Measurements from ENCODE around the gene THSD4. TPM values are rescaled to one million over a fixed set of nuclear protein-coding genes. Genes with fewer than 3 reads are reported as not detected.

THSD4 gene
- not detected for total RNA-seq
- polyA plus RNA-seq (2013, experiment 1 of 2), result not detected
- polyA plus RNA-seq (2013, experiment 2 of 2), result 0.97 TPM
- total RNA-seq, result 0 to 0.24 (median 0) reads per million in 172 experiments

DNA sequence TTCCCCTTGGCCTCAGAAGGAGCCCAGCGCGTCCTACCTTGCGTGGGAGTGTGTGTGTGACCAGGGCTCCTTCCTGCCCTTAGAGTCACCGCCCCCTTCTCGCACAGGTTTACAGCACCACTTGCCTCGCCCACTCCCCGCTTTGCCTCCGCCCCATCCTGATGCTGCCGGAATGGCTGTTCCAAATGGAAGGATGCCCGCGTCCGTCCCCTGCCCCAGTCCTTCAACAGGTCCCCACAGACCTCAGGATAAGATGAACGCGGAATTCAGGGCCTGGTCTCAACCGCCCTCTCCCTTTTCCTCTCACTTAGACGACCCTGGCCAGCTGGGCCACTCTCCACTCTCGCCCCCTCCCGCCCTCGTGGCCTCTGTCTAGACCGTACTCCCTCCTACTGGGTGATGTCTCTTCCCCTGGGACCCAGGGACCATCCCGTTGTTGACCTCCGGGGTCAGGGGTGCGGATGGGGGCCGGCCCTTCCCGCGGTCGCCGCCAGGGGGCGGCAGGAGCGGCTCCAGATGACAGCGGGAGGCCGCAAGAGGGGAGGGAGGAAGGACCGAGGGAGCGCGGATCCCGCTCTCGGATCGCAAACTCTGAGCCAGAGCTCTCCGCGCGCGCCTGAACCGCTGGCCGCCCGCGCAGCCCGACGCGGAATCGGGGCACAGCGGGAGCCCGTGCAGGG, at the start of gene THSD4:
TSS of gene THSD4 (plus strand) at position 585 of the 680 bp plus-strand sequence.
- H3K27me3 ChIP-seq (ENCODE audit: control insufficient read depth in 1 of 2, insufficient read depth in 2 of 2, low read length in 2 of 2), result peaks cover 21 to 37% of the 10 kb centered on the region in 2 experiments
- Mint-ChIP-seq H3K4me1 (ENCODE audit: low read depth) (peaks cover 8% of the 10 kb centered on the region), H3K27me3 (peaks cover 70% of the 10 kb centered on the region), H3K36me3 (ENCODE audit: low read depth) (no peaks in the 10 kb centered on the region), H3K4me3 (peak within 1 kb of the TSS; percentile 66), H3K9me3 (no peaks in the 10 kb centered on the region), H3K27ac (no peak within 1 kb of the TSS)
- intact Hi-C loops (cut with DNase I, micrococcal nuclease), result loop anchor here (2.0 kb wide), 2 partner anchors 326 to 328 kb away; no protein-coding TSS in a partner anchor
- no peak within 1 kb of the TSS for H3K4me3 ChIP-seq (ENCODE audit: low read length)
- peaks cover 11% of the 10 kb centered on the region for H3K4me1 ChIP-seq (ENCODE audit: insufficient read depth, low read length)
- DNase-seq, result peak; percentile 5 to 71 (median 40)
- no peaks in the 10 kb centered on the region for H3K36me3 ChIP-seq (ENCODE audit: insufficient read depth, low read length)
- peak; percentile 68 for TF ChIP-seq CTCF (IDR thresholded peaks at IDR 0.05)
- POLR2A ChIA-PET, result no interaction called here
- peak; percentile 70 for ATAC-seq (ENCODE audit: poor library complexity)
- peaks cover 0 to 4% of the 10 kb centered on the region in 2 experiments for H3K9me3 ChIP-seq (ENCODE audit: control insufficient read depth in 1 of 2, insufficient read depth in 1 of 2, low read length in 2 of 2)
- H3K27ac ChIP-seq (ENCODE audit: low read depth in 1 of 2, low read length in 2 of 2), result no peak within 1 kb of the TSS
- CTCF ChIA-PET, result no interaction called here

- ATAC-seq (ENCODE audit: poor library complexity) (no peak), DNase-seq (no peak)
- Histone ChIP-seq H3K4me3 (ENCODE audit: low read length) (no peak overlapping the region), H3K27ac (ENCODE audit: low read depth in 1 of 2, low read length in 2 of 2) (no peak overlapping the region), H3K27me3 (ENCODE audit: control insufficient read depth in 1 of 2, insufficient read depth in 2 of 2, low read length in 2 of 2) (peaks cover 0 to 4% of the 10 kb centered on the region in 2 experiments), H3K9me3 (ENCODE audit: control insufficient read depth in 1 of 2, insufficient read depth in 1 of 2, low read length in 2 of 2) (no peaks in the 10 kb centered on the region), H3K4me1 (ENCODE audit: insufficient read depth, low read length) (no peaks in the 10 kb centered on the region), H3K36me3 (ENCODE audit: insufficient read depth, low read length) (no peaks in the 10 kb centered on the region)
- Mint-ChIP-seq H3K9me3 (no peaks in the 10 kb centered on the region), H3K4me1 (ENCODE audit: low read depth) (no peaks in the 10 kb centered on the region), H3K4me3 (no peak overlapping the region), H3K27me3 (peaks cover 64% of the 10 kb centered on the region), H3K27ac (no peak overlapping the region), H3K36me3 (ENCODE audit: low read depth) (no peaks in the 10 kb centered on the region)
- ChIA-PET POLR2A (no interaction called here), CTCF (no interaction called here)
- intact Hi-C loops (cut with DNase I, micrococcal nuclease), result no loop called here
- TF ChIP-seq CTCF (IDR thresholded peaks at IDR 0.05), result no peak
Observed at GRCh38 chr15:71066983-71067382, 48.3 kb upstream of the THSD4 start.

GRCh38 chr15:71069693-71070092, 45.6 kb upstream of the THSD4 start:
- Mint-ChIP-seq H3K9me3 (no peaks in the 10 kb centered on the region), H3K27ac (no peak overlapping the region), H3K36me3 (ENCODE audit: low read depth) (no peaks in the 10 kb centered on the region), H3K4me1 (ENCODE audit: low read depth) (no peaks in the 10 kb centered on the region), H3K4me3 (no peak overlapping the region), H3K27me3 (peaks cover 45% of the 10 kb centered on the region)
- no peak for ATAC-seq (ENCODE audit: poor library complexity)
- Histone ChIP-seq H3K36me3 (ENCODE audit: insufficient read depth, low read length) (no peaks in the 10 kb centered on the region), H3K27me3 (ENCODE audit: control insufficient read depth in 1 of 2, insufficient read depth in 2 of 2, low read length in 2 of 2) (peaks cover 0 to 4% of the 10 kb centered on the region in 2 experiments), H3K4me1 (ENCODE audit: insufficient read depth, low read length) (no peaks in the 10 kb centered on the region), H3K9me3 (ENCODE audit: control insufficient read depth in 1 of 2, insufficient read depth in 1 of 2, low read length in 2 of 2) (no peaks in the 10 kb centered on the region), H3K4me3 (ENCODE audit: low read length) (no peak overlapping the region), H3K27ac (ENCODE audit: low read depth in 1 of 2, low read length in 2 of 2) (no peak overlapping the region)
- TF ChIP-seq CTCF (IDR thresholded peaks at IDR 0.05), result no peak
- CTCF ChIA-PET, result no interaction called here
- intact Hi-C loops (cut with DNase I, micrococcal nuclease), result no loop called here
- no peak for DNase-seq
- POLR2A ChIA-PET, result no interaction called here

Measured in CD4-positive, alpha-beta T cell (primary cell).